Endothelial cell of umbilical vein (primary cell): ENCODE measurements around the gene UHRF1. TPM values are rescaled to one million over a fixed set of nuclear protein-coding genes. Genes with fewer than 3 reads are reported as not detected.

ENCODE experiments used
- BruUV-seq: library from RNA; stranded (reverse); fragments of 400-500 nt; replicated peaks from 2 replicates; lab custom pipeline; 2021; lab: Mats Ljungman, UMichigan
- CTCF ChIA-PET: fragments of 300-600, 350-600 bp; sonication (Branson Sonifier 250); formaldehyde crosslinking; loops from one replicate; lab custom pipeline; 2021; ENCODE audit warnings: antibody characterized with exemption, inconsistent platforms; lab: Charles Lee
- POLR2A ChIA-PET: fragments of 300-600, 350-600 bp; sonication (Branson Sonifier 250); formaldehyde crosslinking; loops from one replicate; lab custom pipeline; 2021; ENCODE audit warnings: antibody characterized with exemption, inconsistent platforms; lab: Charles Lee
- DNase-seq: peaks from one replicate; pipeline ENCODE4 v3.0.0-alpha.2; 2011; ENCODE audit warnings: low read depth, low spot score
- FAIRE-seq: peaks from 2 replicates; lab custom pipeline; 2011; peaks lifted over from hg19 to GRCh38; lab: Jason Lieb, UNC
- H2AFZ ChIP-seq: 2 replicates; pipeline ENCODE4 v1.6.0; 2012; ENCODE audit warnings: low read depth, low read length, control low read depth, inconsistent platforms
- H3K27ac ChIP-seq: 2 replicates; pipeline ENCODE4 v1.5.1; 2011; ENCODE audit warnings: low read depth, mild to moderate bottlenecking, control low read depth, low read length, moderate library complexity; ENCODE audit not compliant: insufficient read depth
- H3K27me3 ChIP-seq, 2 experiments: 2 replicates each; pipeline versions ENCODE4 v1.6.0 to v1.6.1; 2011; ENCODE audit warnings: low read length in 2 of 2, mixed read lengths in 1 of 2; ENCODE audit not compliant: control insufficient read depth in 2 of 2, insufficient read depth in 2 of 2
- H3K36me3 ChIP-seq, 2 experiments: 2 replicates in 1 of 2; 3 replicates in 1 of 2; pipeline ENCODE4 v1.5.1; 2011; ENCODE audit warnings: low read length in 2 of 2, mild to moderate bottlenecking in 1 of 2, moderate library complexity in 1 of 2; ENCODE audit not compliant: control insufficient read depth in 2 of 2, insufficient read depth in 2 of 2; ENCODE audit errors: extremely low read depth in 1 of 2
- H3K4me1 ChIP-seq: 3 replicates; pipeline ENCODE4 v1.5.1; 2011; ENCODE audit warnings: mild to moderate bottlenecking, low read length; ENCODE audit not compliant: control insufficient read depth, insufficient read depth; ENCODE audit errors: extremely low read depth
- H3K4me2 ChIP-seq: 2 replicates; pipeline ENCODE4 v1.6.1; 2011; ENCODE audit warnings: low read length, control low read depth, mixed read lengths; ENCODE audit not compliant: insufficient read depth
- H3K4me3 ChIP-seq, 3 experiments: fragments of 200-600 bp in 1 of 3; sonication (generic), shearing (Covaris generic) in 1 of 3; replicated peaks in 1 of 3; 2 replicates each; pipeline ENCODE4 v1.5.1; 2011 to 2016; ENCODE audit warnings: control low read depth in 3 of 3, low read length in 3 of 3, mild to moderate bottlenecking in 2 of 3, inconsistent platforms in 1 of 3, low read depth in 1 of 3, moderate library complexity in 1 of 3; ENCODE audit not compliant: insufficient read depth in 1 of 3
- H3K79me2 ChIP-seq: 2 replicates; pipeline ENCODE4 v1.6.0; 2012; ENCODE audit warnings: low read length, inconsistent platforms; ENCODE audit not compliant: control insufficient read depth, insufficient read depth
- H3K9ac ChIP-seq: replicated peaks from 2 replicates; pipeline ENCODE3; 2011; ENCODE audit warnings: low read length, control low read depth; ENCODE audit not compliant: insufficient read depth; ENCODE audit errors: extremely low read depth
- H3K9me1 ChIP-seq: replicated peaks from 3 replicates; pipeline ENCODE4 v1.6.0; 2011; ENCODE audit warnings: mild to moderate bottlenecking, low read length; ENCODE audit not compliant: control insufficient read depth, insufficient read depth; ENCODE audit errors: extremely low read depth
- H3K9me3 ChIP-seq: replicated peaks from 2 replicates; pipeline ENCODE4 v1.5.1; 2012; ENCODE audit warnings: low read length, inconsistent platforms; ENCODE audit not compliant: control insufficient read depth, insufficient read depth
- H4K20me1 ChIP-seq: replicated peaks from 2 replicates; pipeline ENCODE3; 2011; ENCODE audit warnings: mild to moderate bottlenecking, low read length; ENCODE audit not compliant: control insufficient read depth, insufficient read depth; ENCODE audit errors: extremely low read depth
- CTCF ChIP-seq, 2 donors: IDR thresholded peaks; 1 replicate in 1 of 2; 2 replicates in 1 of 2; pipeline ENCODE4 v1.5.1; 2011; ENCODE audit warnings: low read length in 2 of 2, mild to moderate bottlenecking in 2 of 2, moderate library complexity in 2 of 2, control low read depth in 1 of 2, inconsistent platforms in 1 of 2, low read depth in 1 of 2; ENCODE audit not compliant: insufficient read depth in 1 of 2; ENCODE audit errors: extremely low read depth in 1 of 2
- EZH2 ChIP-seq: IDR thresholded peaks from 2 replicates; pipeline ENCODE4 v1.6.1; 2012; ENCODE audit warnings: borderline replicate concordance, low read depth, mild to moderate bottlenecking, moderate library complexity, low read length, inconsistent platforms; ENCODE audit not compliant: severe bottlenecking
- FOS ChIP-seq: IDR thresholded peaks from 2 replicates; pipeline ENCODE4 v1.6.1; 2011; ENCODE audit warnings: mild to moderate bottlenecking, low read length, moderate library complexity, borderline replicate concordance; ENCODE audit not compliant: insufficient read depth
- GATA2 ChIP-seq: IDR thresholded peaks from 2 replicates; pipeline ENCODE4 v1.7.0; 2011; ENCODE audit warnings: low read depth, mild to moderate bottlenecking, moderate library complexity, mixed read lengths, low read length; ENCODE audit not compliant: insufficient read length, insufficient read depth
- JUN ChIP-seq: IDR thresholded peaks from 2 replicates; pipeline ENCODE4 v1.6.1; 2011; ENCODE audit warnings: borderline replicate concordance, low read depth; ENCODE audit not compliant: insufficient read length, insufficient read depth
- MAX ChIP-seq: IDR thresholded peaks from 2 replicates; pipeline ENCODE4 v1.6.1; 2011; ENCODE audit not compliant: insufficient read depth, insufficient read length
- MYC ChIP-seq: IDR thresholded peaks from one replicate; pipeline ENCODE4 v1.6.1; 2011; ENCODE audit warnings: mild to moderate bottlenecking, low read depth, low read length
- POLR2A ChIP-seq: IDR thresholded peaks from 2 replicates; pipeline ENCODE4 v1.6.1; 2012; ENCODE audit warnings: low read depth, mild to moderate bottlenecking, control low read depth, low read length
- POLR2AphosphoS5 ChIP-seq: IDR thresholded peaks from 2 replicates; pipeline ENCODE4 v1.6.1; 2012; ENCODE audit warnings: low read depth, mild to moderate bottlenecking, control low read depth, low read length, moderate library complexity; ENCODE audit not compliant: insufficient read depth
- dilution Hi-C: fragments of 300-500 bp; cut with MboI; formaldehyde crosslinking; loops from one replicate; pipeline ENCODE4 v1.15.0; 2019; ENCODE audit warnings: low sequenced_read_pairs; ENCODE audit not compliant: extremely low pct_ligation_motif_present
- intact Hi-C: fragments of 100-400 bp; cut with micrococcal nuclease; formaldehyde crosslinking; loops from one replicate; pipeline ENCODE4 v1.10.0; 2022
- polyA plus RNA-seq, 4 experiments: library from polyadenylated mRNA; depleted of rRNA in 3 of 4; stranded (reverse) in 3 of 4; unstranded in 1 of 4; fragments of >200 nt; gene quantifications; 2 replicates each; pipeline versions ENCODE4 v1.2.1 to v1.2.3, GENCODE V29; 2011 to 2012; ENCODE audit warnings: missing spikeins in 1 of 4
- total RNA-seq: library from RNA; stranded (reverse); gene quantifications from 2 replicates; pipeline ENCODE4 v1.2.3, GENCODE V29; 2021

UHRF1 gene
- total and polyA plus RNA-seq, 2 donors (not counting 3 experiments of a cell fraction or from before 2014, with no cell fraction given) = 13.3 to 76.8 TPM

GRCh38 chr19:4971816-4972495 is 62.7 kb downstream of the UHRF1 start:
- Histone ChIP-seq H3K36me3 (no peaks in the 10 kb centered on the region), H3K9ac (no peak overlapping the region), H3K79me2 (peaks cover 45% of the 10 kb centered on the region), H3K27ac (no peak overlapping the region), H4K20me1 (no peaks in the 10 kb centered on the region), H3K9me3 (no peaks in the 10 kb centered on the region), H3K27me3 (no peaks in the 10 kb centered on the region), H3K4me3 (no peak overlapping the region), H3K4me2 (no peak overlapping the region), H3K9me1 (no peaks in the 10 kb centered on the region), H2AFZ (no peak overlapping the region), H3K4me1 (peaks cover 23% of the 10 kb centered on the region)
- POLR2A ChIA-PET = no interaction called here
- BruUV-seq = no TSS peak
- no peak for TF ChIP-seq MYC
- TF ChIP-seq JUN = no peak
- no peak for TF ChIP-seq FOS
- no peak for TF ChIP-seq CTCF (IDR thresholded peaks at IDR 0.05; ENCODE audit: extremely low read depth in 1 of 2, insufficient read depth in 1 of 2, low read depth in 1 of 2, low read length in 2 of 2)
- TF ChIP-seq GATA2 = no peak
- no peak for TF ChIP-seq EZH2
- TF ChIP-seq POLR2A = no peak
- no peak for TF ChIP-seq POLR2AphosphoS5
- no peak for TF ChIP-seq MAX
- peak; percentile 26 for FAIRE-seq
- intact Hi-C loops = loop anchor here (2.0 kb wide), 1 partner anchor 59 kb away; no protein-coding TSS in a partner anchor
- dilution Hi-C loops = no loop called here
- DNase-seq = no peak
- CTCF ChIA-PET = interaction anchor here (0.7 to 1.9 kb wide), 8 partner anchors 11 to 163 kb away, joined by 3 to 8 read pairs (median 4); no protein-coding TSS in a partner anchor
